Measurements from ENCODE around the gene TMOD1. TPM values are rescaled to one million over a fixed set of nuclear protein-coding genes. Genes with fewer than 3 reads are reported as not detected.

The TMOD1 gene
- total RNA-seq, 1 experiment from 2014 or later: not detected

- no peaks in the 10 kb centered on the region for H3K9me3 ChIP-seq (replicated peaks)
- H3K36me3 ChIP-seq: no peaks in the 10 kb centered on the region
- H3K4me1 ChIP-seq (replicated peaks): no peaks in the 10 kb centered on the region
- no peak overlapping the region for H3K4me3 ChIP-seq
- H3K27ac ChIP-seq: no peak overlapping the region
- DNase-seq (ENCODE audit: low read depth in 1 of 2, low spot score in 2 of 2): no peak
- no peaks in the 10 kb centered on the region; the same call in none of the 2 replicates for H3K27me3 ChIP-seq (replicated peaks)
Measured at GRCh38 chr9:97553841-97554240, 52.4 kb downstream of the TMOD1 start.

- DNase-seq (ENCODE audit: low read depth in 1 of 2, low spot score in 2 of 2): no peak
- no peaks in the 10 kb centered on the region for H3K9me3 ChIP-seq (replicated peaks)
- no peak overlapping the region for H3K4me3 ChIP-seq
- H3K27ac ChIP-seq: no peak overlapping the region
- no peaks in the 10 kb centered on the region for H3K4me1 ChIP-seq (replicated peaks)
- H3K27me3 ChIP-seq (replicated peaks): no peaks in the 10 kb centered on the region; the same call in none of the 2 replicates
- H3K36me3 ChIP-seq: no peaks in the 10 kb centered on the region
Measured at GRCh38 chr9:97554566-97555075, 53.2 kb downstream of the TMOD1 start.

GRCh38 chr9:97555164-97555563, 53.7 kb downstream of the TMOD1 start:
- DNase-seq (ENCODE audit: low read depth in 1 of 2, low spot score in 2 of 2): peak in 1 of 2 experiments; percentile 4
- H3K27ac ChIP-seq: no peak overlapping the region
- H3K9me3 ChIP-seq (replicated peaks): no peaks in the 10 kb centered on the region
- no peaks in the 10 kb centered on the region for H3K36me3 ChIP-seq
- H3K4me1 ChIP-seq (replicated peaks): no peaks in the 10 kb centered on the region
- H3K27me3 ChIP-seq (replicated peaks): no peaks in the 10 kb centered on the region; the same call in none of the 2 replicates
- no peak overlapping the region for H3K4me3 ChIP-seq

GRCh38 chr9:97556036-97556720, 54.7 kb downstream of the TMOD1 start:
- no peaks in the 10 kb centered on the region for H3K9me3 ChIP-seq (replicated peaks)
- no peaks in the 10 kb centered on the region; the same call in none of the 2 replicates for H3K27me3 ChIP-seq (replicated peaks)
- no peak for DNase-seq (ENCODE audit: low read depth in 1 of 2, low spot score in 2 of 2)
- H3K4me3 ChIP-seq: no peak overlapping the region
- no peaks in the 10 kb centered on the region for H3K36me3 ChIP-seq
- no peaks in the 10 kb centered on the region for H3K4me1 ChIP-seq (replicated peaks)
- H3K27ac ChIP-seq: no peak overlapping the region

- Histone ChIP-seq H3K4me3 (no peak overlapping the region), H3K27ac (no peak overlapping the region), H3K9me3 (replicated peaks) (no peaks in the 10 kb centered on the region), H3K36me3 (no peaks in the 10 kb centered on the region), H3K4me1 (replicated peaks) (no peaks in the 10 kb centered on the region), H3K27me3 (replicated peaks) (no peaks in the 10 kb centered on the region; the same call in none of the 2 replicates)
- no peak for DNase-seq (ENCODE audit: low read depth in 1 of 2, low spot score in 2 of 2)
Measured at GRCh38 chr9:97556721-97557605, 55.5 kb downstream of the TMOD1 start.

- no peaks in the 10 kb centered on the region for H3K4me1 ChIP-seq (replicated peaks)
- no peak overlapping the region for H3K4me3 ChIP-seq
- H3K9me3 ChIP-seq (replicated peaks): no peaks in the 10 kb centered on the region
- no peak for DNase-seq (ENCODE audit: low read depth in 1 of 2, low spot score in 2 of 2)
- H3K27me3 ChIP-seq (replicated peaks): no peaks in the 10 kb centered on the region; the same call in none of the 2 replicates
- H3K36me3 ChIP-seq: no peaks in the 10 kb centered on the region
- no peak overlapping the region for H3K27ac ChIP-seq
Measured at GRCh38 chr9:97557606-97558095, 56.2 kb downstream of the TMOD1 start.

- no peaks in the 10 kb centered on the region for H3K36me3 ChIP-seq
- no peak overlapping the region for H3K4me3 ChIP-seq
- DNase-seq (ENCODE audit: low read depth in 1 of 2, low spot score in 2 of 2): no peak
- H3K27ac ChIP-seq: no peak overlapping the region
- no peaks in the 10 kb centered on the region for H3K4me1 ChIP-seq (replicated peaks)
- no peaks in the 10 kb centered on the region; the same call in 1 of the 2 replicates for H3K27me3 ChIP-seq (replicated peaks)
- no peaks in the 10 kb centered on the region for H3K9me3 ChIP-seq (replicated peaks)
Measured at GRCh38 chr9:97558701-97559101, 57.2 kb downstream of the TMOD1 start.

- H3K9me3 ChIP-seq (replicated peaks): no peaks in the 10 kb centered on the region
- H3K27ac ChIP-seq: no peak overlapping the region
- H3K27me3 ChIP-seq (replicated peaks): no peaks in the 10 kb centered on the region; the same call in 1 of the 2 replicates
- no peak for DNase-seq (ENCODE audit: low read depth in 1 of 2, low spot score in 2 of 2)
- no peaks in the 10 kb centered on the region for H3K4me1 ChIP-seq (replicated peaks)
- no peaks in the 10 kb centered on the region for H3K36me3 ChIP-seq
- H3K4me3 ChIP-seq: no peak overlapping the region
Measured at GRCh38 chr9:97559111-97559514, 57.6 kb downstream of the TMOD1 start.

- H3K36me3 ChIP-seq: no peaks in the 10 kb centered on the region
- H3K9me3 ChIP-seq (replicated peaks): no peaks in the 10 kb centered on the region
- no peak for DNase-seq (ENCODE audit: low read depth in 1 of 2, low spot score in 2 of 2)
- H3K4me1 ChIP-seq (replicated peaks): no peaks in the 10 kb centered on the region
- no peak overlapping the region for H3K4me3 ChIP-seq
- H3K27ac ChIP-seq: no peak overlapping the region
- no peaks in the 10 kb centered on the region; the same call in 1 of the 2 replicates for H3K27me3 ChIP-seq (replicated peaks)
Measured at GRCh38 chr9:97560154-97560553, 58.7 kb downstream of the TMOD1 start.

GRCh38 chr9:97560851-97561250, 59.4 kb downstream of the TMOD1 start:
- no peaks in the 10 kb centered on the region for H3K9me3 ChIP-seq (replicated peaks)
- H3K4me1 ChIP-seq (replicated peaks): no peaks in the 10 kb centered on the region
- no peak overlapping the region for H3K27ac ChIP-seq
- no peak overlapping the region for H3K4me3 ChIP-seq
- no peaks in the 10 kb centered on the region for H3K27me3 ChIP-seq (replicated peaks)
- no peak for DNase-seq (ENCODE audit: low read depth in 1 of 2, low spot score in 2 of 2)
- H3K36me3 ChIP-seq: no peaks in the 10 kb centered on the region

GRCh38 chr9:97561501-97561900, 60.0 kb downstream of the TMOD1 start:
- DNase-seq (ENCODE audit: low read depth in 1 of 2, low spot score in 2 of 2): no peak
- no peaks in the 10 kb centered on the region for H3K9me3 ChIP-seq (replicated peaks)
- H3K4me3 ChIP-seq: no peak overlapping the region
- H3K27me3 ChIP-seq (replicated peaks): no peaks in the 10 kb centered on the region
- H3K36me3 ChIP-seq: no peaks in the 10 kb centered on the region
- H3K27ac ChIP-seq: no peak overlapping the region
- no peaks in the 10 kb centered on the region for H3K4me1 ChIP-seq (replicated peaks)

- Histone ChIP-seq H3K27me3 (replicated peaks) (0 out of 2 replicates have a peak, but pooled peaks cover 2% of the 10 kb centered on the region), H3K4me3 (no peak overlapping the region), H3K9me3 (replicated peaks) (no peaks in the 10 kb centered on the region), H3K4me1 (replicated peaks) (no peaks in the 10 kb centered on the region), H3K27ac (no peak overlapping the region), H3K36me3 (no peaks in the 10 kb centered on the region)
- DNase-seq (ENCODE audit: low read depth in 1 of 2, low spot score in 2 of 2): peak in 1 of 2 experiments; percentile 11
Measured at GRCh38 chr9:97562542-97562941, 61.1 kb downstream of the TMOD1 start.

- Histone ChIP-seq H3K27me3 (replicated peaks) (0 out of 2 replicates have a peak, but pooled peaks cover 2% of the 10 kb centered on the region), H3K27ac (no peak overlapping the region), H3K36me3 (no peaks in the 10 kb centered on the region), H3K4me3 (no peak overlapping the region), H3K9me3 (replicated peaks) (no peaks in the 10 kb centered on the region), H3K4me1 (replicated peaks) (no peaks in the 10 kb centered on the region)
- no peak for DNase-seq (ENCODE audit: low read depth in 1 of 2, low spot score in 2 of 2)
Measured at GRCh38 chr9:97563458-97564135, 62.1 kb downstream of the TMOD1 start.

All from SJSA1 (cell line).